RWPE1 (cell line): ENCODE data around the gene DDX5.
A peak's percentile ranks its signal among the peaks of the same experiment; 100 is the strongest.

Experiments used
- CTCF ChIA-PET: fragments of 350-600 bp; sonication (Branson Sonifier 250); formaldehyde crosslinking; extraction: SDS; loops from one replicate; lab custom pipeline; 2021; lab: Yijun Ruan, JAX
- POLR2A ChIA-PET: fragments of 400-600 bp; formaldehyde crosslinking; extraction: SDS; loops from one replicate; lab custom pipeline; 2020; ENCODE audit warnings: antibody characterized with exemption; ENCODE audit not compliant: low non-redundant PET; lab: Yijun Ruan, JAX
- DNase-seq: peaks from one replicate; pipeline ENCODE4 v3.0.0; 2012; ENCODE audit warnings: low spot score
- H3K27ac ChIP-seq: fragments of 450-650 bp; 2 replicates; pipeline ENCODE4 v1.5.1; 2017
- CTCF ChIP-seq: fragments of 450-650 bp; conservative IDR thresholded peaks from 2 replicates; pipeline ENCODE4 v1.5.1; 2017; ENCODE audit warnings: low read depth, mild to moderate bottlenecking

The DDX5 gene

GRCh38 chr17:64507413-64507782, 1.3 kb upstream of the DDX5 start:
- TF ChIP-seq CTCF: peak; percentile 76
- H3K27ac ChIP-seq: peak overlapping the region; percentile 98
- ChIA-PET CTCF (interaction anchor here (0.6 kb wide), 1 partner anchor 21 kb away, joined by 3 read pairs; no protein-coding TSS in a partner anchor), POLR2A (interaction anchor here (1.0 kb wide), 1 partner anchor 33 kb away, joined by 3 read pairs; no protein-coding TSS in a partner anchor)
- DNase-seq: peak; percentile 58

- CTCF ChIA-PET: no interaction called here
- DNase-seq: peak; percentile 97
- peak within 1 kb of the TSS; percentile 98 for H3K27ac ChIP-seq
- TF ChIP-seq CTCF: no peak
- POLR2A ChIA-PET: interaction anchor here (0.5 to 1.0 kb wide), 3 partner anchors 33 to 207 kb away, joined by 3 to 4 read pairs (median 4); no protein-coding TSS in a partner anchor
These were observed 705 bp upstream of the DDX5 start, which contains the start of gene CEP95 for GRCh38 chr17:64506576-64507412. CEP95 (plus strand) TSS chr17:64506977; CDS start chr17:64507098, 121 bp downstream.

GRCh38 chr17:64505340-64506200, 519 bp downstream of the DDX5 start:
- no peak for TF ChIP-seq CTCF
- ChIA-PET CTCF (interaction anchor here (0.6 kb wide), 2 partner anchors 76 to 122 kb away, joined by 3 read pairs; no protein-coding TSS in a partner anchor), POLR2A (interaction anchor here (0.6 to 1.2 kb wide), 3 partner anchors 9 to 360 kb away, joined by 3 to 4 read pairs (median 3); no protein-coding TSS in a partner anchor)
- peak overlapping the region; percentile 98 for H3K27ac ChIP-seq
- peak; percentile 75 for DNase-seq

GRCh38 chr17:64504769-64505339, 1.2 kb downstream of the DDX5 start:
- ChIA-PET POLR2A (interaction anchor here (1.0 to 1.2 kb wide), 2 partner anchors 9 to 84 kb away, joined by 3 to 4 read pairs; no protein-coding TSS in a partner anchor), CTCF (interaction anchor here (0.6 kb wide), 2 partner anchors 12 to 75 kb away, joined by 3 to 4 read pairs; no protein-coding TSS in a partner anchor)
- DNase-seq: no peak
- TF ChIP-seq CTCF: no peak
- peak overlapping the region; percentile 98 for H3K27ac ChIP-seq

- ChIA-PET CTCF (interaction anchor here (0.6 kb wide), 1 partner anchor 12 kb away, joined by 4 read pairs; no protein-coding TSS in a partner anchor), POLR2A (interaction anchor here (1.2 kb wide), 1 partner anchor 8 kb away, joined by 4 read pairs; no protein-coding TSS in a partner anchor)
- no peak for TF ChIP-seq CTCF
- no peak for DNase-seq
- H3K27ac ChIP-seq: no peak overlapping the region
These were observed 2.0 kb downstream of the DDX5 start for GRCh38 chr17:64503821-64504768.
